ENCODE data around the gene DHCR7. TPM values are rescaled to one million over a fixed set of nuclear protein-coding genes. Genes with fewer than 3 reads are reported as not detected.

The DHCR7 gene
- total and polyA plus RNA-seq, 2 donors (not counting 1 experiment from before 2014, with no cell fraction given), result 6.9 to 15.3 TPM

DNA sequence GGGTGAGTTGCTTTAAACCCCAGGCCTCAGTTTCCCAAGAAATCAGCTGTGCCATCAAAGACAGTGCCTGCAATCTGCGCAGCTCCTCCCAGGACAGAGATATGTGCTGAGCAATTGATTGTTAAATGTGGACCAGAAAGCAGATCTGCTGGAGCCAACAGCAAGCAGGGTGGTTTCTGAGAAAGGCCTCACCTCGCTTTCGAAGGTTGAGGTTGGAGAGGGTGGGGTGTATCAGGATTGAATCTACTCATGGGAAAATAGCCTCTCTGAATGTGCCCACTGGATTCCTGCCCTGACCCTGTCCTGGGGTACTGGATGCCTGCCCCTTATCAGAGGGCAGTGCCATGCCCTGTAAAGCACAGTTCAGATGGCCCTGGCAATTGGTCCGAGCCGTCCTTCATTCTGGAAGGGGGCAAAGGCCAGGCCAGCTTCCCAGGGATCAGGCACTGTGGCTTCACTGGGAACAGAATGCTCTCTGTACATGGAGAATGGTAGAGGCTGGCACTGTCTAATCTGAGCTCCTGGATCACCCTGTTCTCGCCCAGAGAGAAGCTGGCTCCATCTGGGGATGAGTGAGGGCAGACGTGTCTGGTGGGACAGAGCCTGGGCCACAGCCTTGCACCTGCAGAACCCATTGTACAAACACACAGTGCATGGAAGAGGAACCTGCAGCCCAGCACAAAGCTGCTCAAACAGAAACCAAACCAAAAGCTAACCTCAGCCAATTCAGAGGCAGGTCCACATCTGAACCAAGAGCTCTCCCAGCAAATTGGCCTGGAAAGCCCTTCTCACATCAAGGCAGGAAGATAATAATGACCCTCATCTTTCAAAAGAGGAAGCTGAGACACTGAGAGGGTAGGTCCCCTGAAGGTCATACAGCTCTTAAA, 15.2 kb downstream of the DHCR7 start:
- no peak for TF ChIP-seq EZH2 (IDR thresholded peaks at IDR 0.05; ENCODE audit: borderline replicate concordance, insufficient read depth, low read depth, low read length, poor library complexity, severe bottlenecking)
- TF ChIP-seq, protein P1, sequence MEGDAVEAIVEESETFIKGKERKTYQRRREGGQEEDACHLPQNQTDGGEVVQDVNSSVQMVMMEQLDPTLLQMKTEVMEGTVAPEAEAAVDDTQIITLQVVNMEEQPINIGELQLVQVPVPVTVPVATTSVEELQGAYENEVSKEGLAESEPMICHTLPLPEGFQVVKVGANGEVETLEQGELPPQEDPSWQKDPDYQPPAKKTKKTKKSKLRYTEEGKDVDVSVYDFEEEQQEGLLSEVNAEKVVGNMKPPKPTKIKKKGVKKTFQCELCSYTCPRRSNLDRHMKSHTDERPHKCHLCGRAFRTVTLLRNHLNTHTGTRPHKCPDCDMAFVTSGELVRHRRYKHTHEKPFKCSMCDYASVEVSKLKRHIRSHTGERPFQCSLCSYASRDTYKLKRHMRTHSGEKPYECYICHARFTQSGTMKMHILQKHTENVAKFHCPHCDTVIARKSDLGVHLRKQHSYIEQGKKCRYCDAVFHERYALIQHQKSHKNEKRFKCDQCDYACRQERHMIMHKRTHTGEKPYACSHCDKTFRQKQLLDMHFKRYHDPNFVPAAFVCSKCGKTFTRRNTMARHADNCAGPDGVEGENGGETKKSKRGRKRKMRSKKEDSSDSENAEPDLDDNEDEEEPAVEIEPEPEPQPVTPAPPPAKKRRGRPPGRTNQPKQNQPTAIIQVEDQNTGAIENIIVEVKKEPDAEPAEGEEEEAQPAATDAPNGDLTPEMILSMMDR (IDR thresholded peaks at IDR 0.05), result no peak
- no peak overlapping the region for H3K4me3 Mint-ChIP-seq
- no peaks in the 10 kb centered on the region for H3K4me1 Mint-ChIP-seq
- H3K27me3 Mint-ChIP-seq, result no peaks in the 10 kb centered on the region
- ATAC-seq (ENCODE audit: low read depth) (no peak), DNase-seq (no peak)
- H3K36me3 ChIP-seq (replicated peaks in 1 of 2; ENCODE audit: control extremely low read depth in 1 of 2, control insufficient read depth in 1 of 2, extremely low read depth in 1 of 2, insufficient read depth in 2 of 2, low read length in 1 of 2), result peaks cover 0 to 6% of the 10 kb centered on the region in 2 experiments
- no peak overlapping the region for H3K27ac ChIP-seq (ENCODE audit: low read length in 2 of 2)
- no peak overlapping the region for H3K9ac ChIP-seq (ENCODE audit: low read length)
- H3K9me3 Mint-ChIP-seq (ENCODE audit: insufficient read depth), result no peaks in the 10 kb centered on the region
- H3K27ac Mint-ChIP-seq, result no peak overlapping the region
- ChIA-PET POLR2A (no interaction called here), CTCF (no interaction called here)
- no peaks in the 10 kb centered on the region for H3K9me3 ChIP-seq (ENCODE audit: control extremely low read depth in 1 of 3, control insufficient read depth in 2 of 3, insufficient read depth in 1 of 3, low read length in 2 of 3)
- H2AFZ ChIP-seq (ENCODE audit: insufficient read depth, low read depth, low read length, poor library complexity, severe bottlenecking), result no peak overlapping the region
- no peak overlapping the region for H3K4me3 ChIP-seq (ENCODE audit: control extremely low read depth in 1 of 5, extremely low read depth in 1 of 5, insufficient read depth in 1 of 5, low read depth in 2 of 5, low read length in 4 of 5)
- H4K20me1 ChIP-seq (ENCODE audit: control insufficient read depth, insufficient read depth, low read length, poor library complexity, severe bottlenecking), result no peaks in the 10 kb centered on the region
- no peak overlapping the region for H3K4me2 ChIP-seq (replicated peaks; ENCODE audit: low read depth, low read length, poor library complexity, severe bottlenecking)
- H3K4me1 ChIP-seq (ENCODE audit: control insufficient read depth in 2 of 2, insufficient read depth in 2 of 2, low read length in 2 of 2), result no peaks in the 10 kb centered on the region
- WGBS (ENCODE audit: insufficient coverage), result 98% methylated on average over 5 of the region's 7 CpGs
- no peaks in the 10 kb centered on the region for H3K27me3 ChIP-seq (replicated peaks in 1 of 4; ENCODE audit: control extremely low read depth in 1 of 4, control insufficient read depth in 3 of 4, insufficient read depth in 4 of 4, low read length in 3 of 4)
- intact Hi-C loops (cut with micrococcal nuclease), result no loop called here
- H3K79me2 ChIP-seq (ENCODE audit: control insufficient read depth, insufficient read depth, low read length), result no peaks in the 10 kb centered on the region

DNA sequence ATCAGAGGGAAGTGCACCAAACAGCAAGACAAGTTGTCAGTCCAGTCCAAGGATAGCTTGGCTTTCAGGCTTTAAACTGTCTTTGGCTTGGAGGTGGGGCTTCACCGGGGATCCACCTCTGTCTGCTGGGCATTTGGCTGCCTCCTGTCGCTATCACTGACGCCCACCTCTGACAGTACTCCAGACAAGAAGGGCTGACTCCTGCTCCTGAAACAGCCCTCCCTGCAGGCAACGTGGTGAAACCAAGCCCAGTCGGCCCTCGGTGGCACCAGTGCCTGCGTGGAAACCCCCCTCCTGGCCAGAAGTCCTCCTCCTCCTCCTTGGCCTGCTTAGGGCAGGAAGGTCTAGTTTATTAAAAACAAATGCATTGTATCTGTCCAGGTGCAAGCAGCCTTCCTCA, 16.9 kb downstream of the DHCR7 start:
- CTCF ChIA-PET, result no interaction called here
- WGBS (ENCODE audit: insufficient coverage), result 62% methylated on average over 6 of the region's 7 CpGs
- H3K4me2 ChIP-seq (replicated peaks; ENCODE audit: low read depth, low read length, poor library complexity, severe bottlenecking), result no peak overlapping the region

More for the DNA sequence above, 16.9 kb downstream of the DHCR7 start:
- intact Hi-C loops (cut with micrococcal nuclease), result no loop called here
- no peaks in the 10 kb centered on the region for H3K36me3 ChIP-seq (replicated peaks in 1 of 2; ENCODE audit: control extremely low read depth in 1 of 2, control insufficient read depth in 1 of 2, extremely low read depth in 1 of 2, insufficient read depth in 2 of 2, low read length in 1 of 2)
- Mint-ChIP-seq H3K9me3 (ENCODE audit: insufficient read depth) (no peaks in the 10 kb centered on the region), H3K4me1 (peaks cover 4% of the 10 kb centered on the region), H3K4me3 (no peak overlapping the region), H3K27ac (no peak overlapping the region), H3K27me3 (no peaks in the 10 kb centered on the region)
- no peaks in the 10 kb centered on the region for H3K27me3 ChIP-seq (replicated peaks in 1 of 4; ENCODE audit: control extremely low read depth in 1 of 4, control insufficient read depth in 3 of 4, insufficient read depth in 4 of 4, low read length in 3 of 4)
- no peak overlapping the region for H3K9ac ChIP-seq (ENCODE audit: low read length)
- H3K4me1 ChIP-seq (ENCODE audit: control insufficient read depth in 2 of 2, insufficient read depth in 2 of 2, low read length in 2 of 2), result no peaks in the 10 kb centered on the region
- H4K20me1 ChIP-seq (ENCODE audit: control insufficient read depth, insufficient read depth, low read length, poor library complexity, severe bottlenecking), result no peaks in the 10 kb centered on the region
- TF ChIP-seq EZH2 (IDR thresholded peaks at IDR 0.05; ENCODE audit: borderline replicate concordance, insufficient read depth, low read depth, low read length, poor library complexity, severe bottlenecking), result no peak
- TF ChIP-seq, protein P1 (IDR thresholded peaks at IDR 0.05), result no peak
- H3K79me2 ChIP-seq (ENCODE audit: control insufficient read depth, insufficient read depth, low read length), result no peaks in the 10 kb centered on the region
- no peak overlapping the region for H3K27ac ChIP-seq (ENCODE audit: low read length in 2 of 2)
- DNase-seq (no peak), ATAC-seq (ENCODE audit: low read depth) (no peak)
- H2AFZ ChIP-seq (ENCODE audit: insufficient read depth, low read depth, low read length, poor library complexity, severe bottlenecking), result no peak overlapping the region
- POLR2A ChIA-PET, result no interaction called here
- H3K4me3 ChIP-seq (ENCODE audit: control extremely low read depth in 1 of 5, extremely low read depth in 1 of 5, insufficient read depth in 1 of 5, low read depth in 2 of 5, low read length in 4 of 5), result no peak overlapping the region
- H3K9me3 ChIP-seq (ENCODE audit: control extremely low read depth in 1 of 3, control insufficient read depth in 2 of 3, insufficient read depth in 1 of 3, low read length in 2 of 3), result no peaks in the 10 kb centered on the region
